SU-DHL-6 (cell line): ENCODE measurements around the gene NAA35.
"Not testable (repeated sequence)": the region's sequence is repeated elsewhere in the genome, so short reads cannot be mapped to it uniquely, and the experiment has no call there.

Experiments used
- H2AFZ ChIP-seq: fragments of 200-600 bp; sonication (generic); 2 replicates; pipeline ENCODE4 v1.6.1; 2014; ENCODE audit warnings: low read depth, mild to moderate bottlenecking, moderate library complexity, mixed read lengths, antibody characterized with exemption, low read length; ENCODE audit not compliant: severe bottlenecking
- H3F3A ChIP-seq: fragments of 200-600 bp; shearing (Covaris generic); 2 replicates; pipeline ENCODE4 v1.6.0; 2016; ENCODE audit warnings: antibody characterized with exemption, mild to moderate bottlenecking; ENCODE audit not compliant: insufficient read depth
- H3K27ac ChIP-seq: fragments of 200-600 bp; sonication (generic); 2 replicates; pipeline ENCODE4 v1.5.1; 2016; ENCODE audit warnings: low read depth, mild to moderate bottlenecking, low read length, moderate library complexity, mixed read lengths
- H3K27me3 ChIP-seq: fragments of 200-600 bp; sonication (generic), shearing (Covaris generic); 2 replicates; pipeline ENCODE4 v1.6.0; 2014; ENCODE audit warnings: mild to moderate bottlenecking, low read length
- H3K36me3 ChIP-seq: fragments of 200-600 bp; sonication (generic); 2 replicates; pipeline ENCODE4 v1.6.1; 2014; ENCODE audit warnings: mild to moderate bottlenecking, low read length, mixed read lengths
- H3K4me2 ChIP-seq: fragments of 300-600, 200-600 bp; shearing (Covaris generic), sonication (generic); 2 replicates; pipeline ENCODE4 v1.6.0; 2014; ENCODE audit warnings: low read length, low read depth, mild to moderate bottlenecking; ENCODE audit not compliant: poor library complexity, severe bottlenecking
- H3K4me3 ChIP-seq: fragments of 200-600 bp; sonication (generic); 2 replicates; pipeline ENCODE4 v1.5.1; 2014; ENCODE audit warnings: antibody characterized with exemption, low read length, mild to moderate bottlenecking, mixed read lengths; ENCODE audit not compliant: insufficient read depth, poor library complexity, severe bottlenecking
- H3K79me2 ChIP-seq: fragments of 200-600 bp; sonication (generic); 2 replicates; pipeline ENCODE4 v1.6.1; 2014; ENCODE audit warnings: mild to moderate bottlenecking, low read length, moderate library complexity; ENCODE audit not compliant: insufficient read depth
- H3K9ac ChIP-seq: fragments of 200-600 bp; sonication (generic); 2 replicates; pipeline ENCODE4 v1.7.0; 2014; ENCODE audit warnings: mild to moderate bottlenecking, low read length
- H3K9me2 ChIP-seq: fragments of 200-600 bp; sonication (generic); replicated peaks from 2 replicates; pipeline ENCODE4 v1.6.1; 2014; ENCODE audit warnings: low read length; ENCODE audit not compliant: insufficient read depth
- H3K9me3 ChIP-seq: fragments of 200-600 bp; sonication (generic); 2 replicates; pipeline ENCODE4 v1.6.1; 2014; ENCODE audit warnings: low read length, mixed read lengths; ENCODE audit not compliant: insufficient read depth
- H4K20me1 ChIP-seq: fragments of 200-600 bp; sonication (generic); 2 replicates; pipeline ENCODE4 v1.6.1; 2014; ENCODE audit warnings: low read depth, mild to moderate bottlenecking, antibody characterized with exemption, low read length, moderate library complexity, mixed read lengths
- CTCF ChIP-seq: fragments of 200-600 bp; sonication (generic); IDR thresholded peaks from one replicate; pipeline ENCODE4 v1.5.1; 2017; ENCODE audit warnings: antibody characterized with exemption, mild to moderate bottlenecking, low read length, moderate library complexity; ENCODE audit not compliant: insufficient read depth, poor library complexity, severe bottlenecking
- EZH2phosphoT487 ChIP-seq: fragments of 200-600 bp; sonication (generic), shearing (Covaris generic); conservative IDR thresholded peaks from 2 replicates; pipeline ENCODE4 v1.6.1; 2018; ENCODE audit warnings: mild to moderate bottlenecking, antibody characterized with exemption, low read length, moderate library complexity, mixed read lengths

NAA35 gene

GRCh38 chr9:85927076-85927475, 13.9 kb upstream of the NAA35 start:
- H3K4me2 ChIP-seq: no peak overlapping the region
- no peak for TF ChIP-seq CTCF
- no peaks in the 10 kb centered on the region for H3K9me2 ChIP-seq
- no peak overlapping the region for H3K9ac ChIP-seq
- H3F3A ChIP-seq: no peaks in the 10 kb centered on the region
- no peak overlapping the region for H3K27ac ChIP-seq
- H3K4me3 ChIP-seq: no peak overlapping the region
- H3K36me3 ChIP-seq: no peaks in the 10 kb centered on the region
- no peaks in the 10 kb centered on the region for H3K9me3 ChIP-seq
- H4K20me1 ChIP-seq: no peaks in the 10 kb centered on the region
- H3K79me2 ChIP-seq: no peaks in the 10 kb centered on the region
- H2AFZ ChIP-seq: no peak overlapping the region
- H3K27me3 ChIP-seq: no peaks in the 10 kb centered on the region

- Histone ChIP-seq H3K27ac (no peak overlapping the region), H3K79me2 (no peaks in the 10 kb centered on the region), H3K9me3 (no peaks in the 10 kb centered on the region), H2AFZ (no peak overlapping the region), H3K27me3 (no peaks in the 10 kb centered on the region), H4K20me1 (no peaks in the 10 kb centered on the region), H3K9ac (no peak overlapping the region), H3K4me2 (no peak overlapping the region), H3K36me3 (no peaks in the 10 kb centered on the region), H3K9me2 (no peaks in the 10 kb centered on the region), H3K4me3 (no peak overlapping the region), H3F3A (no peaks in the 10 kb centered on the region)
- no peak for TF ChIP-seq EZH2phosphoT487
- TF ChIP-seq CTCF: no peak
These were observed 9.5 kb upstream of the NAA35 start for GRCh38 chr9:85931495-85931894.

GRCh38 chr9:85935950-85936349, 5.0 kb upstream of the NAA35 start:
- not testable (repeated sequence) for H3K9ac ChIP-seq, H3K36me3 ChIP-seq, H4K20me1 ChIP-seq, H3K27ac ChIP-seq, H3K9me2 ChIP-seq, H2AFZ ChIP-seq, H3K4me3 ChIP-seq, H3K9me3 ChIP-seq, H3F3A ChIP-seq, H3K4me2 ChIP-seq, H3K27me3 ChIP-seq, H3K79me2 ChIP-seq

GRCh38 chr9:85940275-85940831, 593 bp upstream of the NAA35 start:
- Histone ChIP-seq H2AFZ (no peak overlapping the region), H3K9me3 (no peaks in the 10 kb centered on the region), H3K9me2 (no peaks in the 10 kb centered on the region), H3K4me3 (peak overlapping the region; percentile 33), H3K27ac (no peak overlapping the region), H3K36me3 (peaks cover 2% of the 10 kb centered on the region; the same call in 1 of the 2 replicates), H3K79me2 (peaks cover 9% of the 10 kb centered on the region), H3K27me3 (no peaks in the 10 kb centered on the region), H3F3A (no peaks in the 10 kb centered on the region), H3K9ac (no peak overlapping the region), H4K20me1 (no peaks in the 10 kb centered on the region), H3K4me2 (peak overlapping the region; percentile 64)
- TF ChIP-seq CTCF (no peak), EZH2phosphoT487 (no peak)
